ENCODE data around the gene MYB.

GRCh38 chr6:135181333-135182070 is 394 bp downstream of the MYB start:
- TF ChIP-seq CTCF (IDR thresholded peaks at IDR 0.05) = no peak
- TF ChIP-seq POLR2A (IDR thresholded peaks at IDR 0.05) = no peak
- TF ChIP-seq POLR2AphosphoS5 (IDR thresholded peaks at IDR 0.05) = no peak
